Thyroid gland (tissue), 4 donors: ENCODE data around the gene TCL1A. TPM values are rescaled to one million over a fixed set of nuclear protein-coding genes. Genes with fewer than 3 reads are reported as not detected.

ENCODE experiments used
- DNase-seq, 2 donors: peaks; one replicate each; pipeline ENCODE4 v3.0.0-alpha.2; 2019
- H3K27ac ChIP-seq, 3 donors: fragments of 200-600 bp; sonication (generic); 1 replicate in 2 of 3; 2 replicates in 1 of 3; pipeline ENCODE4 v1.5.1; 2016 to 2019; ENCODE audit warnings: mild to moderate bottlenecking in 1 of 3, moderate library complexity in 1 of 3
- H3K27me3 ChIP-seq: fragments of 200-600 bp; sonication (generic); one replicate; pipeline ENCODE4 v1.5.1; 2019
- H3K36me3 ChIP-seq, 2 donors: fragments of 200-600 bp; sonication (generic); one replicate each; pipeline ENCODE4 v1.5.1; 2016 to 2019
- H3K4me1 ChIP-seq, 2 donors: fragments of 200-600 bp; sonication (generic); one replicate each; pipeline ENCODE4 v1.5.1; 2017 to 2019
- H3K4me3 ChIP-seq, 3 donors: fragments of 200-600 bp; sonication (generic); replicated peaks in 1 of 3; 1 replicate in 2 of 3; 2 replicates in 1 of 3; pipeline ENCODE4 v1.5.1; 2016; ENCODE audit warnings: mild to moderate bottlenecking in 1 of 3
- H3K9me3 ChIP-seq: fragments of 200-600 bp; sonication (generic); one replicate; pipeline ENCODE4 v1.5.1; 2017
- CTCF ChIP-seq, 6 experiments: fragments of 200-600 bp in 3 of 6; fragments of 450-650 bp in 3 of 6; sonication (generic) in 3 of 6; IDR thresholded peaks; one replicate each; pipeline ENCODE4 v1.5.1; 2016 to 2019; ENCODE audit warnings: antibody characterized with exemption in 6 of 6, mild to moderate bottlenecking in 2 of 6, inconsistent platforms in 1 of 6, moderate library complexity in 1 of 6
- POLR2A ChIP-seq, 2 donors: fragments of 450-650 bp; IDR thresholded peaks; one replicate each; pipeline ENCODE4 v1.6.1; 2017; ENCODE audit warnings: antibody characterized with exemption in 2 of 2, mild to moderate bottlenecking in 2 of 2, moderate library complexity in 1 of 2
- WGBS, 2 donors: methylation state at CpG; one replicate each; pipeline ENCODE4 v1.1.5; 2017; 5-methylcytosine and 5-hydroxymethylcytosine counted together
- intact Hi-C: fragments of 100-400 bp; cut with DNase I; formaldehyde crosslinking; loops from one replicate; pipeline ENCODE4 v1.15.1; 2023
- small RNA-seq: library from RNA; depleted of rRNA; stranded (forward); fragments of <200 nt; gene quantifications from one replicate; pipeline ENCODE3, GENCODE V24; 2016
- total RNA-seq, 4 donors: library from RNA; depleted of rRNA; stranded (reverse); fragments of >200 nt; gene quantifications; one replicate each; pipeline ENCODE4 v1.2.3, GENCODE V29; 2016

Gene TCL1A
- total RNA-seq, 4 donors from 2014 or later, result not detected

DNA sequence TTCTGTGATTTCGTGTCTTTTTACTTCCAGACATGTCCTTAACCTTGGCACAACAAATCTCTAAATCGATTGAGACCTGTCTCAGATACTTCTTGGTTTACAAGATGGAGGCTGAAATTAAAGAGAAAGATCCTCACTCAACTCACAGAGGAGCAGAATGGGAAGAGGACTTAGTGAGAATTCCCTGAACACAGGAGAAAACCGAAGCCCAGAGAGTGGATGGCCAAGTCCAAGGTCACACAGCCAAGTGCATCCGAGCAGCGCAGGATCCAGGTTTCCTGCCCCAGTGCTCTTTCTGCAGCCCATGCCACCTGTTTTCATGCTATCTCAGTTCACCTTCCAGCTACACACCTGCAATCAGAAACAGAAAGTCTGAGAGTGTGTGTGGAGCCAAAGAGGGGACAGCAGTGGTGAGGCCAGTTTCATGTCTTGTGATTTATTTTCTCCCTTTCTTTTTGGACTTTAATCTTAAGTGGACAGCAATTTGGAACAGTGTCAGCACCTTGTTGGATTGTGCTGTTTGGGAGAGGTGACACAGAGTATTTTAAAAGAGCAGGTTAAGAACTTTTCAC, 50.6 kb downstream of the TCL1A start:
- no peaks in the 10 kb centered on the region for H3K9me3 ChIP-seq
- no peaks in the 10 kb centered on the region for H3K36me3 ChIP-seq
- no peak for DNase-seq
- 77 to 89% methylated on average over 5 of the region's 5 CpGs for WGBS, 2 donors
- H3K4me1 ChIP-seq, result no peaks in the 10 kb centered on the region
- H3K4me3 ChIP-seq, result no peak overlapping the region
- no peak overlapping the region for H3K27ac ChIP-seq
- no peaks in the 10 kb centered on the region for H3K27me3 ChIP-seq
- intact Hi-C loops, result no loop called here
- TF ChIP-seq POLR2A (IDR thresholded peaks at IDR 0.05) (no peak), CTCF (IDR thresholded peaks at IDR 0.05) (no peak)

DNA sequence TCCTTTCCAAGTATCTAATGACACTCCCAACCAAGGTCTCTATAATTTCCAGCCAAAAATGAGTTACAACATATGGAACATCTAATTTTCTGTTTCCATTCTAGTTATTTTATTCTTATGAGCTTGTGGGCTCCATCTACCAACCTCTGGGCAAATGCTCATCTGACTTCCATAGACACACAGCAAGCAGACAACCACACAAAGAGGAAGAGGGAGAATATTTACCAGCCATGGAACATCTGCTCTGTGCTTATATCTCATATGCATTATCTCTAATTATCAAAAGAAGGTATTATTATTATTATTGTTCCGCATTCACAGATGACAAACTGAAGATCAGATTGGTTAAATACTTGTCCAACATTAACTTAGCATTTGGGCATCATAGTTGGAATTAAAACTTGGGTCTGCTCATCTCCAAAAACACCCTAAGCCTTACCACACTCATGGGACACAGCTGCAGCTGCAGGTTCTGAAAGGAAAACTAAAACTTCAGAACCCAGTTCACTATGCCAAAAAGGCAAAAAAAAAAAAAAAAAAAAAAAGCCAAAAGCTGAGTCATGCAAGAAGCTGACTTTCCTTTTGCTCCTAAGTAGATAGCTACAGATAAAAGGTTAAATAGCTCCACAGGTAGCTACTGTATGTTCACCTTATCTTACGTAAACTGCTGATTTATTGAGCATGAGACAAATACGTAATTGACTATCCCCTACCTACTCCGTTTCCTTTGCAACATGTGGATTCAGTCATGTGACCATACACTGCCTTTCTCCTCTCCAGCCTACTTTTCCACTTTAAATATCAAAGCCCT, 51.3 kb downstream of the TCL1A start:
- no peaks in the 10 kb centered on the region for H3K36me3 ChIP-seq
- H3K9me3 ChIP-seq, result no peaks in the 10 kb centered on the region
- intact Hi-C loops, result no loop called here
- 42 to 72% methylated on average over 4 of the region's 4 CpGs for WGBS, 2 donors
- no peak overlapping the region for H3K4me3 ChIP-seq
- DNase-seq, result no peak
- no peaks in the 10 kb centered on the region for H3K4me1 ChIP-seq
- no peaks in the 10 kb centered on the region for H3K27me3 ChIP-seq
- no peak overlapping the region for H3K27ac ChIP-seq
- no peak for TF ChIP-seq CTCF (IDR thresholded peaks at IDR 0.05)
- TF ChIP-seq POLR2A (IDR thresholded peaks at IDR 0.05), result no peak

GRCh38 chr14:95660651-95661515, 53.0 kb downstream of the TCL1A start:
- Histone ChIP-seq H3K27me3 (no peaks in the 10 kb centered on the region), H3K27ac (no peak overlapping the region), H3K9me3 (no peaks in the 10 kb centered on the region), H3K4me1 (no peaks in the 10 kb centered on the region), H3K36me3 (no peaks in the 10 kb centered on the region), H3K4me3 (no peak overlapping the region)
- no peak for DNase-seq
- intact Hi-C loops, result no loop called here
- TF ChIP-seq POLR2A (IDR thresholded peaks at IDR 0.05), result no peak
- 38 to 40% methylated on average over 13 of the region's 13 CpGs for WGBS, 2 donors

- no peak overlapping the region for H3K27ac ChIP-seq
- no peaks in the 10 kb centered on the region for H3K27me3 ChIP-seq
- no peak for DNase-seq
- no peaks in the 10 kb centered on the region for H3K9me3 ChIP-seq
- no peaks in the 10 kb centered on the region for H3K4me1 ChIP-seq
- TF ChIP-seq POLR2A (IDR thresholded peaks at IDR 0.05), result no peak
- no peak overlapping the region for H3K4me3 ChIP-seq
- 68 to 82% methylated on average over 5 of the region's 5 CpGs for WGBS, 2 donors
- intact Hi-C loops, result no loop called here
- no peaks in the 10 kb centered on the region for H3K36me3 ChIP-seq
Measured at GRCh38 chr14:95659990-95660385, 53.9 kb downstream of the TCL1A start.

Small RNA genes lying within 50 kb of the gene (small RNA-seq; reads per million reads assigned to genes)
- gene RF02193, result not detected

Other genes with a start within 250 kb of the TCL1A start
- gene SYNE3, start 197.5 kb downstream of the TCL1A start, total RNA-seq, result 10 to 100 TPM in 3 of 4 donors, 1 to 10 TPM in 1; 9.7 to 21.9 (median 17.6) TPM
- 10 to 100 TPM; 33.9 to 64.1 (median 41.3) TPM for gene GLRX5, start 179.1 kb downstream of the TCL1A start, total RNA-seq
- not detected for gene TCL1B, start 27.7 kb downstream of the TCL1A start, total RNA-seq
- under 1 TPM in 1 of 4 donors, not detected in 3; 0.44 TPM for gene TUNAR, start 162.7 kb upstream of the TCL1A start, total RNA-seq